HUES64 (cell line): ENCODE measurements around the gene CRELD2.

Experiments used
- H3K27ac ChIP-seq: 2 replicates; pipeline ENCODE4 v1.7.0; 2013; ENCODE audit warnings: low read depth, low read length, inconsistent platforms
- H3K27me3 ChIP-seq: 2 replicates; pipeline ENCODE4 v1.6.1; 2013; ENCODE audit warnings: mild to moderate bottlenecking, low read length; ENCODE audit not compliant: insufficient read depth
- H3K36me3 ChIP-seq: 2 replicates; pipeline ENCODE4 v1.6.1; 2013; ENCODE audit warnings: mild to moderate bottlenecking, low read length; ENCODE audit not compliant: insufficient read depth
- H3K4me1 ChIP-seq: 2 replicates; pipeline ENCODE4 v1.6.1; 2013; ENCODE audit warnings: mild to moderate bottlenecking, low read length, moderate library complexity; ENCODE audit not compliant: insufficient read depth
- H3K4me3 ChIP-seq: 2 replicates; pipeline ENCODE4 v1.5.1; 2013; ENCODE audit warnings: mild to moderate bottlenecking, low read length, moderate library complexity
- H3K9ac ChIP-seq: 2 replicates; pipeline ENCODE4 v1.6.1; 2013; ENCODE audit warnings: mild to moderate bottlenecking, low read depth, low read length
- H3K9me3 ChIP-seq: 2 replicates; pipeline ENCODE4 v1.6.1; 2013; ENCODE audit warnings: low read depth, low read length; ENCODE audit not compliant: insufficient read depth
- WGBS: fragments of 150-250, 120-280 bp; methylation state at CpG from one replicate; pipeline ENCODE4 v1.1.7; 2013; ENCODE audit warnings: missing lambda C conversion rate; 5-methylcytosine and 5-hydroxymethylcytosine counted together

Gene CRELD2

GRCh38 chr22:49948958-49949913 lies 30.8 kb downstream of the CRELD2 start:
- H3K27ac ChIP-seq: no peak overlapping the region

GRCh38 chr22:49949914-49950292 lies 31.5 kb downstream of the CRELD2 start:
- no peaks in the 10 kb centered on the region for H3K27me3 ChIP-seq
- no peak overlapping the region for H3K9ac ChIP-seq
- H3K36me3 ChIP-seq: no peaks in the 10 kb centered on the region
- H3K27ac ChIP-seq: no peak overlapping the region
- H3K4me1 ChIP-seq: peaks cover 8% of the 10 kb centered on the region; the same call in 1 of the 2 replicates
- H3K4me3 ChIP-seq: no peak overlapping the region
- H3K9me3 ChIP-seq: no peaks in the 10 kb centered on the region
- 89% methylated on average over 11 of the region's 11 CpGs for WGBS

More at GRCh38 chr22:49948958-49949913, 30.8 kb downstream of the CRELD2 start:
- H3K36me3 ChIP-seq: no peaks in the 10 kb centered on the region
- no peaks in the 10 kb centered on the region for H3K9me3 ChIP-seq
- H3K9ac ChIP-seq: no peak overlapping the region
- H3K4me1 ChIP-seq: peaks cover 8% of the 10 kb centered on the region; the same call in 1 of the 2 replicates
- no peaks in the 10 kb centered on the region for H3K27me3 ChIP-seq
- no peak overlapping the region for H3K4me3 ChIP-seq
- 93% methylated on average over 42 of the region's 42 CpGs for WGBS

GRCh38 chr22:49950396-49950994 lies 32.1 kb downstream of the CRELD2 start:
- WGBS: 79% methylated on average over 15 of the region's 18 CpGs
- H3K9me3 ChIP-seq: no peaks in the 10 kb centered on the region
- H3K4me3 ChIP-seq: no peak overlapping the region
- H3K4me1 ChIP-seq: peaks cover 8% of the 10 kb centered on the region; the same call in 1 of the 2 replicates
- H3K27ac ChIP-seq: no peak overlapping the region
- H3K27me3 ChIP-seq: no peaks in the 10 kb centered on the region
- no peak overlapping the region for H3K9ac ChIP-seq
- H3K36me3 ChIP-seq: no peaks in the 10 kb centered on the region

GRCh38 chr22:49951000-49951677 lies 32.7 kb downstream of the CRELD2 start:
- H3K27ac ChIP-seq: no peak overlapping the region
- H3K36me3 ChIP-seq: no peaks in the 10 kb centered on the region
- no peak overlapping the region for H3K4me3 ChIP-seq
- WGBS: 78% methylated on average over 28 of the region's 28 CpGs
- no peak overlapping the region for H3K9ac ChIP-seq
- peaks cover 8% of the 10 kb centered on the region; the same call in 1 of the 2 replicates for H3K4me1 ChIP-seq
- no peaks in the 10 kb centered on the region for H3K27me3 ChIP-seq
- H3K9me3 ChIP-seq: no peaks in the 10 kb centered on the region

GRCh38 chr22:49951678-49951985 lies 33.2 kb downstream of the CRELD2 start:
- Histone ChIP-seq H3K27ac (no peak overlapping the region), H3K4me3 (no peak overlapping the region), H3K36me3 (no peaks in the 10 kb centered on the region), H3K4me1 (peaks cover 7% of the 10 kb centered on the region; the same call in 1 of the 2 replicates), H3K9ac (no peak overlapping the region), H3K9me3 (no peaks in the 10 kb centered on the region), H3K27me3 (no peaks in the 10 kb centered on the region)
- WGBS: 82% methylated on average over 4 of the region's 4 CpGs

- H3K27me3 ChIP-seq: no peaks in the 10 kb centered on the region
- peak overlapping the region; percentile 31; the same call in 1 of the 2 replicates for H3K9ac ChIP-seq
- 0 out of 2 replicates have a peak overlapping the region, but pooled peaks have one; percentile 18 for H3K27ac ChIP-seq
Measured at GRCh38 chr22:49951986-49952896, 33.8 kb downstream of the CRELD2 start.

GRCh38 chr22:49953027-49953679 lies 34.7 kb downstream of the CRELD2 start:
- 94% methylated on average over 20 of the region's 20 CpGs for WGBS
- no peak overlapping the region for H3K27ac ChIP-seq
- no peaks in the 10 kb centered on the region for H3K4me1 ChIP-seq
- H3K9me3 ChIP-seq: no peaks in the 10 kb centered on the region
- no peak overlapping the region for H3K4me3 ChIP-seq
- H3K27me3 ChIP-seq: no peaks in the 10 kb centered on the region
- H3K36me3 ChIP-seq: no peaks in the 10 kb centered on the region
- H3K9ac ChIP-seq: no peak overlapping the region

More at GRCh38 chr22:49951986-49952896, 33.8 kb downstream of the CRELD2 start:
- Histone ChIP-seq H3K9me3 (no peaks in the 10 kb centered on the region), H3K4me1 (0 out of 2 replicates have a peak, but pooled peaks cover under 1% of the 10 kb centered on the region), H3K4me3 (no peak overlapping the region), H3K36me3 (no peaks in the 10 kb centered on the region)
- 79% methylated on average over 22 of the region's 24 CpGs for WGBS

- H3K4me3 ChIP-seq: no peak overlapping the region
- H3K9me3 ChIP-seq: no peaks in the 10 kb centered on the region
- H3K4me1 ChIP-seq: no peaks in the 10 kb centered on the region
- no peaks in the 10 kb centered on the region for H3K27me3 ChIP-seq
- H3K9ac ChIP-seq: no peak overlapping the region
- H3K36me3 ChIP-seq: no peaks in the 10 kb centered on the region
- H3K27ac ChIP-seq: no peak overlapping the region
- WGBS: 90% methylated on average over 18 of the region's 18 CpGs
Measured at GRCh38 chr22:49953680-49954344, 35.4 kb downstream of the CRELD2 start.

GRCh38 chr22:49954354-49954753 lies 35.9 kb downstream of the CRELD2 start:
- 91% methylated on average over 8 of the region's 8 CpGs for WGBS
- Histone ChIP-seq H3K27ac (no peak overlapping the region), H3K9me3 (no peaks in the 10 kb centered on the region), H3K4me1 (no peaks in the 10 kb centered on the region), H3K4me3 (no peak overlapping the region), H3K27me3 (no peaks in the 10 kb centered on the region), H3K36me3 (no peaks in the 10 kb centered on the region), H3K9ac (no peak overlapping the region)
